DLD1 (cell line): ENCODE data around the gene SF3A2.
"Not testable (repeated sequence)": the region's sequence is repeated elsewhere in the genome, so short reads cannot be mapped to it uniquely, and the experiment has no call there.

Source experiments
- in situ Hi-C: cut with HindIII; loops from 2 replicates; pipeline ENCODE4 v1.10.0; 2017; ENCODE audit warnings: low sequenced_read_pairs

Gene SF3A2, protein sequence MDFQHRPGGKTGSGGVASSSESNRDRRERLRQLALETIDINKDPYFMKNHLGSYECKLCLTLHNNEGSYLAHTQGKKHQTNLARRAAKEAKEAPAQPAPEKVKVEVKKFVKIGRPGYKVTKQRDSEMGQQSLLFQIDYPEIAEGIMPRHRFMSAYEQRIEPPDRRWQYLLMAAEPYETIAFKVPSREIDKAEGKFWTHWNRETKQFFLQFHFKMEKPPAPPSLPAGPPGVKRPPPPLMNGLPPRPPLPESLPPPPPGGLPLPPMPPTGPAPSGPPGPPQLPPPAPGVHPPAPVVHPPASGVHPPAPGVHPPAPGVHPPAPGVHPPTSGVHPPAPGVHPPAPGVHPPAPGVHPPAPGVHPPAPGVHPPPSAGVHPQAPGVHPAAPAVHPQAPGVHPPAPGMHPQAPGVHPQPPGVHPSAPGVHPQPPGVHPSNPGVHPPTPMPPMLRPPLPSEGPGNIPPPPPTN

GRCh38 chr19:2236314-2237050 is at the start of gene SF3A2, which contains the start of gene PLEKHJ1:
Gene SF3A2 (plus strand): TSS chr19:2236824. CDS start chr19:2243419, 6,595 bp downstream.
Gene PLEKHJ1 (minus strand): TSS chr19:2236329. CDS start chr19:2236248, 81 bp downstream.
- in situ Hi-C loops = no loop called here

DNA sequence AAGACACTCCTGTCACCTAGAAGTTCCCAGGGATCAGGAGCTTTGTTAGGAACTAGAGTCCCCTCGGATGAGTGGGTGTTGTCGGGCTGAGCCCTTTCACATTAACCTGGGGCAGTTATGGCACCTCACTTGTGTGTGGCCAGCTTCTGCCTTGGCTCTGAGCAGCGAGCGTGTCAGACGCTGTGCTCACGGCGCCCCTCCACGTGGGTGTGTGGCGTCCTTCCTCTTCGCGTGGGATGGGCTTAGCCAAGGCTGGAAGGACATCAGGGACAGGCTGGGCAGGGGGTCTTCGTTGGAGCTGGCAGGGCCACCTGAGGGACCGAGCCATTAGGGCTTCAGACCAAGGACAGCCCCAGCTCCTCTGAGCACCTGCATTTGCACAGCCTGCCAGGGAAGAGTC is 49.5 kb upstream of the SF3A2 start:
- in situ Hi-C loops = no loop called here

DNA sequence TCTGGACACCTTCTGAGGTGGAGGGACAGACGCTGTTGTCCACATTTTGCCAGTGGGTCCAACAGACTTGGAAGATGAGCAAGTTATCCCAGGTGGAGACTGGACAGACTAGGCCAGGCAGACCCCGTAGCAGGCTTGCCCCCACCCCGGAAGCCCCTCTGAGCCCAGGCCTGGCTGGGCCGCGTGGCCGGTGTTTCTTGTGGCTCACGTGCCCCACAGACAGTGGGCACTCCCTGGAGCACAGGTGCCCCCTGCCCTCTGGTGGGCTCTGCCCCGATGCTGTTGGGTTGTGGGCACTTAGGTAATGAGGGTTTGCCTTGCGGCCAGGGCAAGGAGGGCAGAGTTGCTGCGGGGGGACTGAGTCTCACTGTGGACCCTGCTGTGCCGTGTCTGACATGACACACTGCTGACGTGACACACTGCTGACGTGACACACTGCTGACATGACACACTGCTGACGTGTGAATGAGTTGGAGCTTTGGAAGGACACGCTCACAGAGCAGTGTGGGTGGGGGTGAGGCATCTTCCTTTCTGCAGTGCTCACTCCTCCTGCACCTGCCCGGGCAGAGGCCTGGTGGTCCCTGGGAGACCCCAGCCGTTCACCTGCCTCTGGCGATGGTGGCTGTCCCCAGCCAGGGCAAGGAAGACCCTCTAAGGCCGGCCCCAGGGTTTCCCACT is 47.8 kb upstream of the SF3A2 start:
- in situ Hi-C loops = no loop called here

GRCh38 chr19:2189880-2190279 is 46.7 kb upstream of the SF3A2 start:
- in situ Hi-C loops = no loop called here

DNA sequence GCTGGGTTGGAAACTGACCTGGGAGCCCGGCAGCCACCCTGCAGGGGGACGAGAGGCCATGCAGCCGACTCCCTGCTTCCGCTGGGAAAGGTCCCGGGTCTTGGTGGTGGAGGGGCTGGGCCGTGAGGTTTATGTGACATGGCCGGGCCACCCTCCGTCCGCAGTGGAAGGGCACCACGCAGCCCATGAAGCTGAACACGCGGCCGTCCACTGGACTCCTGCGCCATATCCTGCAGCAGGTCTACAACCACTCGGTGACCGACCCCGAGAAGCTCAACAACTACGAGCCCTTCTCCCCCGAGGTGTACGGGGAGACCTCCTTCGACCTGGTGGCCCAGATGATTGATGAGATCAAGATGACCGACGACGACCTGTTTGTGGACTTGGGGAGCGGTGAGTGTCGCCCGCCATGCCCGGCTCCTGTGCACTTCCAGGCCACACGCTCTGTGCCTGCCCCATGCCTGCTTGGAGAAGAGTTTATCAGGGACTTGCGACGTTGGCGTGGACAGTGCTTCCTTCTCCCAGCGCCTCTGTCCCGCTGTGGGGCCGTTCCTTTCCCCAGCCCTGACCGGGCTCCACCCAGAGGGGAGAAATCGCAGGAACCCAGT is 45.7 kb upstream of the SF3A2 start:
- in situ Hi-C loops = no loop called here

GRCh38 chr19:2191456-2192310 is 44.9 kb upstream of the SF3A2 start:
- in situ Hi-C loops = no loop called here

DNA sequence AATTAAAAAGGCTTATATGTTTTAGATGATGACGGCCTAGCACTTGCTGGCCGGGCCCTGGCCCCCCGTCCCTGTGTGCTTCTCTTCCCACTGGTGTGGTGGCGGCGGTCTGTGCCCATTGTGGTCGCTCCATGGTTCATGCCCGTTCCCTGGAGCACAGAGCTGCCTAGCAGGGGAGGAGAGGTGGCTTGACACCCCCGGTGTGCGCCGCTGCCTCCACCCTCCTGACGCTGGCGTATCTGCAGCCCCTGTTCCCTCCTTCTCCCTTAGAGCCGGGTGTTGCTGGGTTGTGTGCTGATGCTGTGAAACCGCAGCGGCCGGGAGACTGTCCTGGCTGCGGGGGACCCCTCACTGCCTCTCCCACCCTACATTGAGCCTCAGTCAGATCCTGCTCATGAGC is 43.8 kb upstream of the SF3A2 start:
- in situ Hi-C loops = no loop called here

GRCh38 chr19:2193807-2194206 is 42.8 kb upstream of the SF3A2 start:
- in situ Hi-C loops = no loop called here

DNA sequence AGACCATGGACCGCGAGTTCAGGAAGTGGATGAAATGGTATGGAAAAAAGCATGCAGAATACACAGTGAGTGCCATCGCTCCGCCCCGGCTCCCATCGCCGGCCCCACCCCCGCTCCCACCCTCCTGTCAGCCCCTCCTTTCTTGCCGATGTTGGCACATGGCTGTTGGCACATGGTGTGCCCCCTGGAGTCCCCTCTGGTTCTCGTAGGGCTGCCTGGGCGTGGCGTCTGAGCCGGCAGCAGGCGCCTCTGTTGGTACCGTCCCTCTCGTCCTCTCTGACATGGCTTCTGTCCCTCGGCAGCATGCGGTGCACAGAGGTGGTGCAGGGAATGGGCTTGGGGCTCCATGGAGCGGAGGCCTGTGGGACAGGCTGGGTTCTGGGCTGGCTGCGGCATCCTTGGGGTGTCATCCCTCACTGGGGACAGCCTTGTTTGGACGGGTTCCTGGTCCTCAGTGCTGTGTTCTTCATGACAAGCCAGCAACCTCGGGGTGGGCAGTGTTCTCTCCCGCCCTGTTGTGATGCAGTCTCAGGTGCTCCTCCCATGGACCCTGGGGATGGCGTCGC is 42.0 kb upstream of the SF3A2 start:
- in situ Hi-C loops = no loop called here

GRCh38 chr19:2195361-2195760 is 41.3 kb upstream of the SF3A2 start:
- in situ Hi-C loops = no loop called here

GRCh38 chr19:2195914-2196313 is 40.7 kb upstream of the SF3A2 start:
- in situ Hi-C loops = no loop called here

- in situ Hi-C loops = no loop called here
Measured at GRCh38 chr19:2197270-2197669, 39.4 kb upstream of the SF3A2 start.

GRCh38 chr19:2198317-2198716 is 38.3 kb upstream of the SF3A2 start:
- in situ Hi-C loops = no loop called here

DNA sequence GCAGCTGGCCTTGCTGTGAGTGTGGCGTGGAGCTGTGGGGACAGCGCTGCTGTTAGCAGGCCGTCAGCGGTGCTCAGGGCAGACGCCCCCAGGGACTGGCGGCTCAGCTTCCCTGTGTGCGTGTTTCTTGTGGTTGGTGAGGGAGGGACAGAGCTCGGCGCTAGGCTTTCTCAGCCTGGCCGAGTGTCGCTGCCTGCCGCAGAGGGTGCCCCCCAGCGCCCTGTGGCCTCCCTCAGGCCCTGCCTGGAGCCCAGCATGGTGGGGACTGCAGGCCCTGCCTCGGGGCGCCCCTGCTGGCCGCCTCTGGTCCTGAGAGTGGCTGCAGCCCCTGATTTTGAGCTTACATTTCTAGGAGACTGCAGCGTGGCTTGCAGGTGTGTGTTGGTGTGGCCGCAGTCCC is 37.4 kb upstream of the SF3A2 start:
- in situ Hi-C loops = no loop called here

DNA sequence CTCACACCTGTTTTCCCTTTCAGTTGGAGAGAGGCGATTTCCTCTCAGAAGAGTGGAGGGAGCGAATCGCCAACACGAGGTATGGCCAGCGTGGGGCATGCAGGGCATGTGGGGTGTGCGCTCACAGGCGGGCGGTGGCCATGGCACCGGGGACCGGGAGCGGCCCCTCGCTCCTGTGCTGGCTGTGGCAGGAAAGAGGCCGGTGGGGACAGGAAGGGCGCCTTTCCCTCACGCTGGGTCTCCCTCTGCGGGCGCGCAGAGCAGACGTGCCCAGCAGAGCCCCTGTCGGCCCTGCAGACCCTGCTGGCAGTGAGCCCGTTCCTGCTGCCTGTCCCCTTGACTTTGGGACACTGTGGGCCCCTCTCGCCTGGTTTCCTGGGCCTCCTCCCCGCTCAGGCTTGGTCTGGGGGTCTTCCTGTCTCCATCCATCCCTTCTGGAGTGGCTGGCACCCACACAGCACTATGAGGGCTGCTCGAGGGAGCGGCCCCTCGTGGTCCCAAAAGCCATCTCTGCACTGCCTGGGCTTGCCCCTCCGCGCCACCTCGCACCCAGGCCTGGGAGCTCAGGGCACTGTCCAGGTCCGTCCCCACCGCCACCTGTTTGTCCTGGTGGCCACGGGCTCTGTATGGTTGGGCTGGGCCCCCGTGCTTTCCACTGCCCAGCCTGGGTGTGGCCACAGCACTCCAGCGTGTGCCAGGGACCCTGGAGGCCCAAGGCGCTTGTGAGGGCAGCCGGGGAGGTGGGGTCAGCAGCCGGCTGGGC is 36.6 kb upstream of the SF3A2 start:
- in situ Hi-C loops = no loop called here

- in situ Hi-C loops = not testable (repeated sequence)
Measured at GRCh38 chr19:2200624-2201294, 35.9 kb upstream of the SF3A2 start.

DNA sequence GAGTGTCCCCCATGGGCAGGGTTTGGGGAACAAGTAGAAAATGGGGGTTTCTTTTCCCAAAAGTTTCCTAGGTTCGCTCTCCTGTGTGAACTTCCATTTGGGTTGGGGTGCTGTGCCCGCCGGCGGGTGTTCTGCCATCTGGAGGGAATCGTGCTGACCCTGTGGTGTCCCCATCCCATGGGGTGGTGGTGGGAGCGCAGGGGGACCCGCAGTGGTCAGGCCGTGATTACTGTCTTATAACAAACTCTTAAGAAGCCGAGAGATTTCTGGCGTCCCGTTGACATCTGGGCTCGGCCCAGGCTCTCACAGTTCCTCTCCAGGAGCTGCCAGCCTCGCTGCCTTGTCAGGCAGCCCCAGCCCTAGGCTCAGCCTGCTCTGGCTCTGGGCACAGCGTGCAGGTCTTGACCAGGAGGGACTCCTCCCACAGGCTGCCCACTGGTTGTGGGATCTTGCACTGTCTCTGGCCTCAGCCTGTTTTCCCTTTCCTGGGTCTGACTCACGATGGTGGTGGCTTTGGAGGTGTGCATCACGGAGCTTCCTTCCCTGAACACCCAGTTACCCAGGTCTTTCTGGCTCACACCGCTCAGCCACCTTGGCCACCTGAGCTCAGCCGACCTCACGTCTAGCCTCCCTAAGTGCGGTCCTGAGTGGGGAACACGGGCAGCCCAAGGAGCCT is 35.0 kb upstream of the SF3A2 start:
- in situ Hi-C loops = no loop called here

GRCh38 chr19:2202366-2202765 is 34.3 kb upstream of the SF3A2 start:
- in situ Hi-C loops = no loop called here
